Hematopoietic multipotent progenitor cell treated with erythropoietin and hydrocortisone succinate and interleukin-3 and kit ligand, for 8 days (in vitro differentiated cells): ENCODE measurements around the gene ZEB1.
"Not testable (repeated sequence)": the region's sequence is repeated elsewhere in the genome, so short reads cannot be mapped to it uniquely, and the experiment has no call there.

ENCODE experiments used
- DNase-seq: peaks from one replicate; pipeline ENCODE4 v3.0.0-alpha.2; 2015

Gene ZEB1

GRCh38 chr10:31319602-31320549 is 860 bp downstream of the ZEB1 start:
- peak; percentile 10 for DNase-seq

- DNase-seq, result peak; percentile 23
Measured at GRCh38 chr10:31320550-31321211, 1.7 kb downstream of the ZEB1 start.

DNA sequence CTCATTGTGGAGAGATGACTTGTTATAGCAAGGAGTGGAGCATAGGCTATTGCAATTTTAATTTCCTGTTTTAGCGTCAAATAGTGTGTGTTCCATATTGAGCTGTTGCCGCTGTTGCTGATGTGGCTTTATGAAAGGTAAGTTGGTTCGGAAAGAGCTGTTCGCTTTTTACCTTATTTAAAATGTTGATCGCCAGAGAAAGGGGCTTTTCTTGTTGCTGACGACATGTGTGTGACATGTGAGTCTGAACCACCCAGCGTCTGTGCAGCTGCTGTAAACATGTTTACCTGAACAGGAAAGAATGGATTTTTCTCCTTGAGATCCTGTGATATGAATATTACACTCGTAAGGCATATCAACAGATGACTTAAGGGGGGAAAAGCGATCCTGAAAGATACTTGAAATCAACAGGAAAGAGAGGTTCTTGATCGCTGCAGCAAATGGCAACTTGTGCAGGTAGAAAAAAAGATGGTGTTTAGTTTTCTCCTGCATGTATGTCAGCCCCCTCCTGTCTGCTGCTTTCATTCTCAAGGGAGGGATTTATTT is 2.5 kb downstream of the ZEB1 start:
- DNase-seq, result no peak

DNA sequence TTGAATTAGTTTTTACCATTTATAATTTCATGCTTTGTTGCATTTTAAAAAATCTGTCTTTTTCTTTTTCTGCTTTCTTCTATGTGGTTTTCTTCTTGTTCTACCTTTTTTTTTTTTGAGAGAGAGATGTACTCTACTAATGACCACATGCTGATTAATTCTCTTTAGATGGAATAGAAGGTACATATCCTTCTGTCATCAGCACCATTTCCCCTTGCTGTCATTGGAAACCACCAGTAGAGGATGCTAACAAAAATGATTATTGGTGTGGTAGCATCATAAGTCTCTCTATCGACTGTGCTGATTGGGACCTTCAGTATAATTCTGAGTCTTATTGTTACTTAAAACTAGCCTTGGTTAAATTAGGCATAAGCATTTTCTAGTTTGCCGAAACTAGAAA is 3.6 kb downstream of the ZEB1 start:
- peak; percentile 7 for DNase-seq

- DNase-seq, result no peak
Measured at GRCh38 chr10:31340343-31340742, 21.3 kb downstream of the ZEB1 start.

- DNase-seq, result no peak
Measured at GRCh38 chr10:31341552-31341951, 22.5 kb downstream of the ZEB1 start.

DNA sequence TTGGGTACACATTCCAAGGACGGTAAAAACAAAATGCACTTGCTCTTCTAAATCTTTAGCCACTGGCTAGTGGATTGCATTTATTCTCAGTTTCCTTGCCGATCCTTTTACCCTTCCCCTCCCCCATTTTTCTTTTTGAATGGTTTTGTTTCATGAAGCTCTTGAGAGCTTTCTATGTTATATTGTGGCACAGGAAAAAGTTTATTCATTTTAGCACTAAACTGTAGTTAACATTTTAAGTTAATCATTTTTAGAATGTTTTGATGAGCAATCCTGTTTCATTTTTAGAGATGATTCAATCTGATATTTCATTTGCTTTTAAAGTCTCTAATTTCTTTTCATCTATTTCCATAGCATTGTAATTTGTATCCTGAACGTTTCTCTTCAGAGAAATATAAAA is 24.0 kb downstream of the ZEB1 start:
- DNase-seq, result no peak

DNA sequence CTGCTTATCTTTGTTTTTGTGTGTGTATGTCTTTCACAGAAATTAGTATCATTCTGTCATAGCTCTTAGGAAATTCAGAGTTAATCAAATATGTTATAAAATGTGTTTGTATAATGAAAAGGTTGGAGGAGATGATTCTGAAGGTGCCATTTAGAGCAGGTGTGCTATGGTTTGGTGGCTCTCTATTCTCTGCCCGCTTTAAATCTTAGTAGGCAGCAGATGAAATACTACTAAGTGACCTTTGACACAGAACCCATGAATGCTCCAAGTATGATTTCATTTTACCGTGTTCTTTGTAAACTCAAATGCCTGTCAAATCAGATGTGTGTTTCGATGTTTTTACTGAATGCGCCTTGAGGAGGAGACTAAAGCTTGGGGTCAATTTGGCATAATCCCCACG is 24.5 kb downstream of the ZEB1 start:
- DNase-seq, result no peak

GRCh38 chr10:31345886-31346285 is 26.9 kb downstream of the ZEB1 start:
- no peak for DNase-seq

DNA sequence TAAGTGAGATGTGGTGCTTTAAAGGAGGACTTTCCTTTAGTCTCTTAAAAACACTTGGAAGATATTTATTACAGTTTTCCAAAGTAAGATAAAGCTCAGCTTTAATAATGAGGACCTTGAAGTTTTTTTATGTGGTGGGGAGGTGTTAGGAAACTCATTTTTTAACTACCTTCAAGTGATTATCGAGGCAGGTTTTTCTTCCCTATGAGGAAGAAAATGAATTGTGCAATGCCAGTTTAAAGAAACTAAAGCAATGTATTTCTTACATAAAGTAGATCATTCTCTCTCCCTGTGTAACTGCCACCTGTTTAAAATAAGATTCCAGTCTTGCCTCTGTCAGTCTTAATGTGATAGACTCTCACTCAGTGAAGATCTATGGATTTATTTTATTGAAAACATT is 27.9 kb downstream of the ZEB1 start:
- DNase-seq, result no peak

- DNase-seq, result no peak
Measured at GRCh38 chr10:31347705-31348104, 28.7 kb downstream of the ZEB1 start.

DNA sequence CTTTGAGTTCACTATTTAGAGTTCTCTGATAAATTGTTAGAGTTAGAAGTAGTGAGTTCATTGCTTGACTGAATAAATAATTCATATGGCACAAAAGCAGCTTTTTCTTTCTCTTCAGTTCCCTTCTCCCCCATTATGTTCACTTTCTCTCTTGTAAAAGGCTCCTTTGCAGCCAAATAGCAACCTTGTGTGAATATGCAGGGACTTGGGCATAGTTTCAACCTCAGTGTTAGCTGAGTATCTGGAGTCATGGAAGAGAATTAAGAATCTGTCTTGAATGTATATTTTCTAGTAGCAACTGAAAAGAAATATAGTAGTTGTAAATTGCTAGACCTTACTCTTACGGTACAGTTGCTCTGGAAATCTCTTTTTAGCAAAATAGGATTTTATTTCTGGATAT is 31.9 kb downstream of the ZEB1 start:
- DNase-seq, result no peak

- no peak for DNase-seq
Measured at GRCh38 chr10:31352436-31353226, 33.6 kb downstream of the ZEB1 start.

- DNase-seq, result peak; percentile 11
Measured at GRCh38 chr10:31353574-31353973, 34.6 kb downstream of the ZEB1 start.

GRCh38 chr10:31358688-31359330 is 39.8 kb downstream of the ZEB1 start:
- no peak for DNase-seq

DNA sequence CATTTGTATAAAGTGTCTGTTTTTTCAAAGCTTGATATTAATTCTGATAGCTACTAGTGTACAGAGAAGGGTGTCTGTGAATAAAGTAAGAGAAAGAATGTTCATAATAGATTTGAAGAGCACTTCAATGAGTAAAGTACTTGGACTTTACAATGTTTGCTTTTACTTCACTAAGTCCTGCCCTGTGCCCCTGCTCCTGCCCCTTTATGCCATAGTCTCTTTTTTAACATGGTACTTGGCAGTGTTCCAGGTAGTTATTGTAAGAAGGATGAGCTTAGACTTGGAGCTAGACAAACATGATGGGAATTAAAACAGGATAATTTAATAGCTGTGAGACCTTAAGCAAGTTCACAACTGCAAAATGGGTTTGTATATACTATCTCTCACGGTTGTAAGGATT is 41.0 kb downstream of the ZEB1 start:
- no peak for DNase-seq

DNA sequence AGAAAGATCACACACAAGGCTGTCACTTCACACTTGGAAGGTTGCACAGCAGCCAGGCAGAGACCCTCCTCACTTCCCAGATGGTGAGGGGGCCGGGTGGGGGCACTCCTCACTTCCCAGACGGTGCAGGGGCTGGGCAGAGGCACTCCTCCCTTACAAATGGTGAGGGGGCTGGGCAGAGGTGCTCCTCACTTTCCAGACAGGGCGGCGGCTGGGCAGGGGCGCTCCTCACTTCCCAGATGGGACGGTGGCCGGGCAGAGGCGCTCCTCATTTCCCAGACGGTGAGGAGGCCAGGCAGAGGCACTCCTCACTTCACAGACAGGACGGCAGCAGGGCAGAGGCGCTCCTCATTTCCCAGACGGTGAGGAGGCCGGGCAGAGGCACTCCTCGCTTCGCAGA is 42.5 kb downstream of the ZEB1 start:
- DNase-seq, result not testable (repeated sequence)

- DNase-seq, result no peak
Measured at GRCh38 chr10:31362023-31362641, 43.1 kb downstream of the ZEB1 start.

DNA sequence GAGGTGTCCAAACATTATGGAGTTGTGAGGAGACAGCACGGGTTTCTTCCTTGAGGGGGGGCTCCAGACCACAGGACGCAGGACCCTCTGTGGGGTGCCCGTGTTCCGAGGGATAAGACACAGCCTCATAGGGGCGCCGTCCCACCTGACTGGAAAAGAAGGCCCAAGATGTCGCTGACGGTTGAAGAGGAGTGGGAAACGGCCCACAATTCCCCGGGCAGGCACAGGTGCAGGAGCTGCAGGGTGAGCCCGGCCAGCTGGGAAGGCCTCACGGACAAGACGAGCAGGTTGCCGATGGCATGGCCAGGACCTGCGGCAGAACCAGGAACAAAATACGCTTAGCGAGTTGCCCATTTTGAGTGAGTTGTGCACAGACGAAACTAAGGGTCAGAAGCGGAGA is 44.7 kb downstream of the ZEB1 start:
- DNase-seq, result not testable (repeated sequence)

GRCh38 chr10:31364238-31364637 is 45.2 kb downstream of the ZEB1 start:
- DNase-seq, result not testable (repeated sequence)

DNA sequence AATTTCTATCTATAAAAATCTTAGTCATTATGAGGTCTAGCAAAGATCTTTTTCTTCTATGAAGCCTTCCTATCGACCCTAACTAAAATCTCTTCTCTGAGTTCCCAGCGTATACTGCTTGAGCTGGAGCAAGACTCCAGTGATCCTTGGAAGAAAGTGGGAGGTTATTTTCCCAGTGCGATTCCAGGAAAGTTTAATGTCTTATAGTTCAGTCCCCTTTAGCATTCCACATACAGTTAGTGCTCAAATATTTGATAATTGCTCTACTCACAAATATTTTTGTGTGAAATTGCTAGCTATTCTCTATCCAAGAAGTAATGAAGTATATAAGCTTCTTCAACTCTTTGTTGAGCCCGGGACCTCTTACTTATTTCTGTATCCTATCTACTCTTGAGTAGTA is 47.7 kb downstream of the ZEB1 start:
- no peak for DNase-seq

GRCh38 chr10:31368724-31369123 is 49.7 kb downstream of the ZEB1 start:
- no peak for DNase-seq
